HepG2 (cell line): ENCODE data around the gene MYO1G. TPM values are rescaled to one million over a fixed set of nuclear protein-coding genes. Genes with fewer than 3 reads are reported as not detected.

Experiments
- ATAC-seq: fragments of 200-7000 bp; cut with Tn5 transposase; 3 replicates; pipeline ENCODE4 v1.9.1; 2020; ENCODE audit warnings: mild to moderate bottlenecking, moderate library complexity
- BruUV-seq: library from RNA; stranded (reverse); fragments of 400-500 nt; replicated peaks from 2 replicates; lab custom pipeline; 2021; lab: Mats Ljungman, UMichigan
- CTCF ChIA-PET: fragments of 300-600 bp; formaldehyde crosslinking; extraction: SDS; loops from one replicate; lab custom pipeline; 2021; ENCODE audit warnings: low total read pairs, inconsistent platforms, low intra/inter-chr PET ratio; lab: Yijun Ruan, JAX
- POLR2A ChIA-PET: fragments of 350-600 bp; sonication (Branson Sonifier 250); formaldehyde crosslinking; loops from one replicate; lab custom pipeline; 2020; ENCODE audit warnings: antibody characterized with exemption, inconsistent platforms; lab: Yijun Ruan, JAX
- DNase-seq: peaks from one replicate; pipeline ENCODE4 v3.0.0-alpha.2; 2015; ENCODE audit warnings: low spot score
- FAIRE-seq: peaks from 3 replicates; lab custom pipeline; 2011; peaks lifted over from hg19 to GRCh38; lab: Jason Lieb, UNC
- H2AFZ ChIP-seq: one replicate; pipeline ENCODE4 v1.6.1; 2011; ENCODE audit warnings: low read length, inconsistent platforms
- H3K27ac ChIP-seq: fragments of 300-600 bp; 3 replicates; pipeline ENCODE4 v1.8.0; 2011; ENCODE audit warnings: mixed run types, mild to moderate bottlenecking, mixed read lengths, low read length, inconsistent platforms; ENCODE audit not compliant: insufficient read depth; ENCODE audit errors: extremely low read length
- H3K27me3 ChIP-seq, 2 experiments: fragments of 200-600 bp in 1 of 2; 2 replicates in 1 of 2; 3 replicates in 1 of 2; pipeline versions ENCODE4 v1.6.0 to v1.8.0; 2011; ENCODE audit warnings: low read length in 2 of 2, mild to moderate bottlenecking in 2 of 2, moderate library complexity in 2 of 2, inconsistent platforms in 1 of 2; ENCODE audit not compliant: insufficient read depth in 2 of 2, control insufficient read depth in 1 of 2
- H3K36me3 ChIP-seq, 2 experiments: fragments of 200-600 bp in 1 of 2; replicated peaks in 1 of 2; 2 replicates in 1 of 2; 3 replicates in 1 of 2; pipeline versions ENCODE4 v1.5.1 to v1.8.0; 2011; ENCODE audit warnings: low read length in 2 of 2, inconsistent platforms in 1 of 2; ENCODE audit not compliant: insufficient read depth in 2 of 2, control insufficient read depth in 1 of 2
- H3K4me1 ChIP-seq: 2 replicates; pipeline ENCODE4 v1.5.1; 2012; ENCODE audit warnings: low read length, inconsistent platforms; ENCODE audit not compliant: insufficient read depth
- H3K4me2 ChIP-seq: 2 replicates; pipeline ENCODE4 v1.6.0; 2011; ENCODE audit warnings: low read depth, low read length, inconsistent platforms
- H3K4me3 ChIP-seq, 3 experiments: fragments of 200-600 bp in 1 of 3; sonication (generic), shearing (Covaris generic) in 1 of 3; replicated peaks in 1 of 3; 2 replicates each; pipeline ENCODE4 v1.5.1; 2011 to 2016; ENCODE audit warnings: low read length in 3 of 3, inconsistent platforms in 2 of 3, low read depth in 2 of 3, mild to moderate bottlenecking in 2 of 3, control low read depth in 1 of 3, mixed read lengths in 1 of 3; ENCODE audit not compliant: insufficient read depth in 1 of 3
- H3K79me2 ChIP-seq: one replicate; pipeline ENCODE4 v1.6.1; 2011; ENCODE audit warnings: low read length, inconsistent platforms; ENCODE audit not compliant: insufficient read depth
- H3K9ac ChIP-seq: 2 replicates; pipeline ENCODE4 v1.6.0; 2011; ENCODE audit warnings: mild to moderate bottlenecking, low read depth, low read length, inconsistent platforms; ENCODE audit not compliant: insufficient read depth
- H3K9me3 ChIP-seq: 2 replicates; pipeline ENCODE4 v1.5.1; 2012; ENCODE audit warnings: mild to moderate bottlenecking, low read length
- H4K20me1 ChIP-seq: 2 replicates; pipeline ENCODE4 v1.6.0; 2011; ENCODE audit warnings: inconsistent platforms, mild to moderate bottlenecking, low read length, moderate library complexity; ENCODE audit not compliant: insufficient read depth
- CBX2 ChIP-seq, 2 experiments: fragments of 200-600 bp in 1 of 2; sonication (generic); formaldehyde crosslinking in 1 of 2; IDR thresholded peaks; 2 replicates each; pipeline versions ENCODE4 v1.7.0 to v1.8.1; 2018 to 2022; ENCODE audit warnings: low read depth in 2 of 2, low read length in 1 of 2, mild to moderate bottlenecking in 1 of 2, missing genetic modification reagents in 1 of 2
- CBX5 ChIP-seq: sonication (generic); formaldehyde crosslinking; IDR thresholded peaks from 2 replicates; pipeline ENCODE4 v1.4.0; 2020; ENCODE audit warnings: missing genetic modification reagents, borderline replicate concordance
- DMAP1 ChIP-seq: IDR thresholded peaks from 2 replicates; pipeline ENCODE4 v1.6.1; 2016
- EZH2 ChIP-seq: conservative IDR thresholded peaks from 2 replicates; pipeline ENCODE4 v1.6.1; 2012; ENCODE audit warnings: mild to moderate bottlenecking, low read depth, low read length, moderate library complexity
- FOSL2 ChIP-seq: sonication (generic); formaldehyde crosslinking; IDR thresholded peaks from 2 replicates; pipeline ENCODE4 v1.4.0; 2020; ENCODE audit warnings: missing genetic modification reagents
- GLI4 ChIP-seq: sonication (generic); formaldehyde crosslinking; IDR thresholded peaks from 2 replicates; pipeline ENCODE4 v1.5.1; 2020; ENCODE audit warnings: missing genetic modification reagents, mild to moderate bottlenecking, moderate library complexity, borderline replicate concordance
- HNRNPL ChIP-seq: fragments of 200-400 bp; formaldehyde crosslinking; IDR thresholded peaks from 2 replicates; pipeline ENCODE4 v1.6.1; 2017; ENCODE audit warnings: mild to moderate bottlenecking, low read depth, low read length
- MXI1 ChIP-seq: IDR thresholded peaks from 3 replicates; pipeline ENCODE4 v1.6.1; 2012; ENCODE audit warnings: low read depth, low read length, inconsistent platforms, borderline replicate concordance
- PATZ1 ChIP-seq: sonication (generic); formaldehyde crosslinking; IDR thresholded peaks from 2 replicates; pipeline ENCODE4 v1.4.0; 2020; ENCODE audit warnings: missing genetic modification reagents
- RAD21 ChIP-seq: fragments of 450-650 bp; formaldehyde crosslinking; IDR thresholded peaks from 2 replicates; pipeline ENCODE4 v1.5.0; 2020; ENCODE audit warnings: mild to moderate bottlenecking
- RXRB ChIP-seq: IDR thresholded peaks from 2 replicates; pipeline ENCODE4 v1.6.1; 2016; ENCODE audit warnings: borderline replicate concordance, missing genetic modification reagents, missing compliant biosample characterization
- SAP130 ChIP-seq: IDR thresholded peaks from 2 replicates; pipeline ENCODE4 v1.6.1; 2016; ENCODE audit warnings: low read depth
- SMC3 ChIP-seq: IDR thresholded peaks from 2 replicates; pipeline ENCODE4 v1.6.1; 2011; ENCODE audit warnings: low read length, improper control_type of control experiment
- STAG1 ChIP-seq: sonication (generic); formaldehyde crosslinking; IDR thresholded peaks from 2 replicates; pipeline ENCODE4 v1.4.0; 2020; ENCODE audit warnings: missing genetic modification reagents
- ZBTB10 ChIP-seq: sonication (generic); formaldehyde crosslinking; IDR thresholded peaks from 2 replicates; pipeline ENCODE4 v1.4.0; 2020; ENCODE audit warnings: missing genetic modification reagents, borderline replicate concordance
- ZNF234 ChIP-seq: sonication (generic); formaldehyde crosslinking; conservative IDR thresholded peaks from 2 replicates; pipeline ENCODE4 v1.5.1; 2020; ENCODE audit warnings: mild to moderate bottlenecking, missing genetic modification reagents
- ZNF263 ChIP-seq: sonication (generic); formaldehyde crosslinking; IDR thresholded peaks from 2 replicates; pipeline ENCODE4 v1.4.0; 2020; ENCODE audit warnings: missing genetic modification reagents
- ZNF30 ChIP-seq: sonication (generic); formaldehyde crosslinking; IDR thresholded peaks from 2 replicates; pipeline ENCODE4 v1.5.0; 2020; ENCODE audit warnings: mild to moderate bottlenecking, missing genetic modification reagents
- ZNF614 ChIP-seq: IDR thresholded peaks from 2 replicates; pipeline ENCODE4 v1.6.1; 2018; ENCODE audit warnings: missing biosample characterization, missing genetic modification reagents, inconsistent platforms, borderline replicate concordance
- WGBS: methylation state at CpG from one replicate; pipeline ENCODE4 v1.1.6; 2017; ENCODE audit warnings: low lambda C conversion rate; 5-methylcytosine and 5-hydroxymethylcytosine counted together
- in situ Hi-C: cut with HindIII; loops from 2 replicates; pipeline ENCODE4 v1.10.0; 2017; ENCODE audit warnings: low pct_unique_long_range_greater_than_20kb; ENCODE audit not compliant: extremely low pct_ligation_motif_present
- intact Hi-C: fragments of 100-400 bp; cut with micrococcal nuclease; formaldehyde crosslinking; loops from one replicate; pipeline ENCODE4 v1.10.0; 2022; ENCODE audit not compliant: unreplicated experiment
- polyA plus RNA-seq, 8 experiments: library from polyadenylated mRNA; depleted of rRNA in 3 of 8; stranded (reverse) in 7 of 8; unstranded in 1 of 8; fragments of >200 nt; fragmentation: Illumina TruSeq in 4 of 8; extraction: Trizol in 4 of 8; gene quantifications; 2 replicates each; pipeline versions ENCODE4 v1.2.1 to v1.2.3, GENCODE V29; 2011 to 2016; ENCODE audit warnings: low read depth in 4 of 8, missing spikeins in 1 of 8, mixed read lengths in 1 of 8; ENCODE audit not compliant: insufficient read depth in 1 of 8
- total RNA-seq, 5 experiments: library from RNA; depleted of rRNA; stranded (reverse); fragments of >200 nt; fragmentation: Illumina TruSeq; extraction: Trizol; gene quantifications; 2 replicates each; pipeline ENCODE4 v1.2.3, GENCODE V29; 2016; ENCODE audit warnings: low read depth in 1 of 5

MYO1G gene
- total and polyA plus RNA-seq, 2 of the 13 experiments (the other 11 are each of a cell fraction or from before 2014, with no cell fraction given): 0.29 to 1.1 TPM

- Histone ChIP-seq H3K36me3 (no peaks in the 10 kb centered on the region), H4K20me1 (no peaks in the 10 kb centered on the region), H2AFZ (no peak overlapping the region), H3K9me3 (no peaks in the 10 kb centered on the region), H3K4me2 (peak overlapping the region; percentile 6; the same call in 1 of the 2 replicates), H3K4me1 (no peaks in the 10 kb centered on the region), H3K4me3 (no peak overlapping the region), H3K27ac (no peak overlapping the region), H3K79me2 (no peaks in the 10 kb centered on the region), H3K27me3 (peaks cover 0 to 3% of the 10 kb centered on the region in 2 experiments; a peak in 1 of 5 replicates), H3K9ac (no peak overlapping the region)
- DNase-seq (peak; percentile 59), FAIRE-seq (peak; percentile 81), ATAC-seq (peak; percentile 99)
- ChIA-PET POLR2A (interaction anchor here (1.0 kb wide), 1 partner anchor 340 kb away, joined by 4 read pairs; the partner anchor contains the start of gene TMED4), CTCF (interaction anchor here (1.1 to 1.8 kb wide), 4 partner anchors 64 to 333 kb away, joined by 3 to 13 read pairs (median 8); no protein-coding TSS in a partner anchor)
- no TSS peak for BruUV-seq
- in situ Hi-C loops (no loop called here), intact Hi-C loops (loop anchor here (1.0 kb wide), 3 partner anchors 64 to 333 kb away; no protein-coding TSS in a partner anchor)
- WGBS: 52% methylated on average over 8 of the region's 14 CpGs
- TF ChIP-seq SAP130 (CRISPR knock-in tag) (peak; percentile 16; the same call in 1 of the 2 replicates), STAG1 (CRISPR knock-in tag) (peak; percentile 93), MXI1 (peak; percentile 19; the same call in 1 of the 3 replicates), ZNF30 (no peak), CBX2 (IDR thresholded peaks at IDR 0.05; ENCODE audit: low read depth, low read length) (no peak), CBX2 (CRISPR knock-in tag; IDR thresholded peaks at IDR 0.05; ENCODE audit: low read depth) (no peak), RAD21 (CRISPR knock-in tag) (peak; percentile 83), ZNF614 (CRISPR knock-in tag) (no peak), GLI4 (CRISPR knock-in tag) (no peak), CBX5 (CRISPR knock-in tag) (0 out of 2 replicates have a peak, but pooled peaks have one; percentile 28), ZBTB10 (no peak), DMAP1 (CRISPR knock-in tag) (no peak), FOSL2 (0 out of 2 replicates have a peak, but pooled peaks have one; percentile 16), ZNF234 (CRISPR knock-in tag) (no peak), RXRB (CRISPR knock-in tag) (0 out of 2 replicates have a peak, but pooled peaks have one; percentile 9), SMC3 (peak; percentile 83), HNRNPL (no peak), PATZ1 (CRISPR knock-in tag) (0 out of 2 replicates have a peak, but pooled peaks have one; percentile 16), EZH2 (no peak), ZNF263 (CRISPR knock-in tag) (peak; percentile 70)
Measured at GRCh38 chr7:44921607-44922350, 57.0 kb downstream of the MYO1G start.
